GM06990 (cell line): ENCODE data around the gene SLCO4A1.

Source experiments
- DNase-seq: peaks from one replicate; pipeline ENCODE4 v3.0.0-alpha.2; 2011; ENCODE audit not compliant: insufficient read length; ENCODE audit errors: extremely low read depth
- H3K27me3 ChIP-seq: replicated peaks from 2 replicates; pipeline ENCODE4 v1.6.0; 2011; ENCODE audit warnings: low read length; ENCODE audit not compliant: control insufficient read depth, insufficient read depth
- H3K36me3 ChIP-seq: 2 replicates; pipeline ENCODE4 v1.5.1; 2011; ENCODE audit warnings: low read length; ENCODE audit not compliant: control insufficient read depth, insufficient read depth
- H3K4me3 ChIP-seq: replicated peaks from 2 replicates; pipeline ENCODE4 v1.5.1; 2011; ENCODE audit warnings: low read depth, mild to moderate bottlenecking, control low read depth, low read length
- TF ChIP-seq, protein P1 (sequence below): IDR thresholded peaks from 2 replicates; pipeline ENCODE4 v1.5.1; 2011; ENCODE audit warnings: low read length, control low read depth, mild to moderate bottlenecking, inconsistent platforms; ENCODE audit not compliant: insufficient read depth, poor library complexity, severe bottlenecking

SLCO4A1 gene

DNA sequence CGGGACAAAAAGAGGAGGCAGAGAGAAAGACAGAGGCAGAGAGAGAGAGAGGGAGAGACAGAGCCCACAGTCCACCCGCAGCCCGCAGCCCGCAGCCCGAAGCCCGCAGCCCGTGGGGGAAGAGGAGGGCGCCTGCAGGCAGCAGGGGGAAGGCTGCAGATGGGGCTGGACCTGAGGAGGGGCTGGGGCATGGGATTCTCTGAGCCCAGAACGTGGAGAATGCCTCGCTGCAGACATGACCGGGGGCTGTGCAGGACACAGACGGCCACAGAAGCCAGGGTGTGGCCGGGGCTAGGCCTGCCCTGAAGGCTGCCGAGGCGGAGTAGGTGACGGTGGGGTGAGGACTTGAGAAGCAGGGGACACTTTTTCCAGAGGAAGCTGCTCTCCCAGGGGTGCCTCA, 6.5 kb upstream of the SLCO4A1 start:
- DNase-seq, result no peak
- no peaks in the 10 kb centered on the region for H3K27me3 ChIP-seq
- no peaks in the 10 kb centered on the region for H3K36me3 ChIP-seq
- TF ChIP-seq, protein P1, sequence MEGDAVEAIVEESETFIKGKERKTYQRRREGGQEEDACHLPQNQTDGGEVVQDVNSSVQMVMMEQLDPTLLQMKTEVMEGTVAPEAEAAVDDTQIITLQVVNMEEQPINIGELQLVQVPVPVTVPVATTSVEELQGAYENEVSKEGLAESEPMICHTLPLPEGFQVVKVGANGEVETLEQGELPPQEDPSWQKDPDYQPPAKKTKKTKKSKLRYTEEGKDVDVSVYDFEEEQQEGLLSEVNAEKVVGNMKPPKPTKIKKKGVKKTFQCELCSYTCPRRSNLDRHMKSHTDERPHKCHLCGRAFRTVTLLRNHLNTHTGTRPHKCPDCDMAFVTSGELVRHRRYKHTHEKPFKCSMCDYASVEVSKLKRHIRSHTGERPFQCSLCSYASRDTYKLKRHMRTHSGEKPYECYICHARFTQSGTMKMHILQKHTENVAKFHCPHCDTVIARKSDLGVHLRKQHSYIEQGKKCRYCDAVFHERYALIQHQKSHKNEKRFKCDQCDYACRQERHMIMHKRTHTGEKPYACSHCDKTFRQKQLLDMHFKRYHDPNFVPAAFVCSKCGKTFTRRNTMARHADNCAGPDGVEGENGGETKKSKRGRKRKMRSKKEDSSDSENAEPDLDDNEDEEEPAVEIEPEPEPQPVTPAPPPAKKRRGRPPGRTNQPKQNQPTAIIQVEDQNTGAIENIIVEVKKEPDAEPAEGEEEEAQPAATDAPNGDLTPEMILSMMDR, result no peak
- no peak overlapping the region for H3K4me3 ChIP-seq

DNA sequence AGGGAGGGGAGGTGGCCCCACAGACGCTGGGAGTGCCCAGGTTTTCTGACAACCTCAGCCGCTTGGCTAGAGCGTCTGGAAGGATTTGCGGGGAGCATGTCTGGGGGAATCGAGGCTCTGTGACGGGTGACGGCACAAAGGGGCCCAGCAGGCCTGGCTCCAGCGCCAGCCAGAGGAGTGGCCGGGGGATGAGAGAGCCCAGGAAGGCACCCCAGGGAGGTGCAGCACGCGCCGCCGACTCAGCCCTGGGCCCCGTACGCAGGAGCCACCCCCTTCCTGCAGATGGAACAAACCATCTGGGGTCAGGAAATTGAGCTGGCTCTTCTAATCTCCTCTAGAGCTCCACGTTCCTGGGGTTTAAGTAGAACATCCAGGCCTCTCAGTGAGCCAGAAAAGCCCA, 5.9 kb upstream of the SLCO4A1 start:
- no peak overlapping the region for H3K4me3 ChIP-seq
- TF ChIP-seq, protein P1, result no peak
- no peaks in the 10 kb centered on the region for H3K27me3 ChIP-seq
- no peak for DNase-seq
- no peaks in the 10 kb centered on the region for H3K36me3 ChIP-seq

DNA sequence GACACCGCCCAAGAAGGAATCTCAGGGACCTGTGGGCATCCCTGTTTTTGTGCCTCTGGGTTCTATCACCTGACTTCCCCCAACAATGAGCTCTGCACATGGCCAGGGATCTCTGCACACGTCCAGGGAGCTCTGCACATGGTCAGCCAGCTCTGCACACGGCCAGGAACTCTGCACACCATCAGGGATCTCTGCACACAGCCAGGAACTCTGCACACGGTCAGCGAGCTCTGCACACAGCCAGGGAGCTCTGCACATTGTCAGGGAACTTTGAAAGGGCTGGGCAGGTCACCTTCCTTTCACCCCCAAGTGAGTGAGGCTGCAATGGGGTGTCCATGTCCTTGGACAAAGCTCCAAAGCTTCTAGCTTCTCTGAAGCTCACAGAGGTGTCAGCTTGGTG, 5.2 kb upstream of the SLCO4A1 start:
- Histone ChIP-seq H3K36me3 (no peaks in the 10 kb centered on the region), H3K4me3 (no peak overlapping the region), H3K27me3 (no peaks in the 10 kb centered on the region)
- TF ChIP-seq, protein P1, result no peak
- no peak for DNase-seq

DNA sequence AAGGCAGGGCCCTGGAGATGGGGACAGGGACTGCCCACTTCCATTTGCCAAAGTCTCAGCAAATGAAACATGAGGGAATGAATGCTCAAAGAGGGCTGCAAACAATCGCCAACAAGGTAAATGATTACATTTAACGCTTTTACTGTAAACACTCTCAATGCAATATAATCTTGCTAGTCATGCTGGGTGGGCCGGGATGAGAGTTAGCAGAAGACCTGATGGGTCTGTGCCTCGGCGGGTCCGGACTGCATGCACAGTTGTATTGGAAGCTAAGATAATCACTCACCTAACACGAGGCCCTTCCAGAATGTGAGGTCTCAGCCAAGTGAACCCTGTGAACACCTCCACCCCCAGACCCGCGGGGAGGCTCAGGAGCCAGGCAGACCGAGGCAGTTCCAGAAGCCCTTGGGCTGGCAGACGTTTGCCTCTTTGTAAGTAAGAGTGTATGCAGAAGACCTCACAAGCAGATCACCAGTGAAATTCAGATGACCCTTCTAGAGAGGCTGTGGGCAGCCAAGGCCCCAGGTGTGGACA, 4.7 kb upstream of the SLCO4A1 start:
- TF ChIP-seq, protein P1, result no peak
- Histone ChIP-seq H3K4me3 (no peak overlapping the region), H3K36me3 (no peaks in the 10 kb centered on the region), H3K27me3 (no peaks in the 10 kb centered on the region)
- no peak for DNase-seq

DNA sequence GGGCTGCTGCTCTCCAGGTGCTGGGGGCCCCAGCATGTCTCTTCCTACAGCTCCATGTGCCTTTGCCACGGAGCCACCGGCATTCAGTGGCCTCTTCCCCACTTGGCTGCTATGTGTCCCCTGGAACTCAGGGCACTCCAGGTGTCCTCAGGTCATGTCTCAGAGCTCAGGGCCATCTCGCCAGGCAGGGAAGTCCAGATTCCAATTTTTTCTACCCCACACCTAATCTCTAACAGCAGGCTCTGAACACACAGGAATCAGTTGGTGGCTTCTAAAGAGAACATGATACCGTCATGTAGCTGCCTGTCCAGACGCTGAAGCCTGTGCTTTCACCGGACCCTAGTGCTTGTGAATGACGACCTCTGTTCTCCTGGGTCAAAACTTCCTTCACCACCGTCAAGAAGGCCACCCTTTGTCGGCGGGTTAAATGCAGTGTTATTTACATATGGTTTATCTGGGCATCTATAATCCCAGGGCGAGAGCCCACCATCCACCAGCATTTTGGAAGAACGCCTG, 4.2 kb upstream of the SLCO4A1 start:
- Histone ChIP-seq H3K36me3 (no peaks in the 10 kb centered on the region), H3K27me3 (no peaks in the 10 kb centered on the region), H3K4me3 (no peak overlapping the region)
- TF ChIP-seq, protein P1, result no peak
- DNase-seq, result no peak
